Mucosa of rectum (tissue), 2 donors: ENCODE results near the gene TMOD2.

Source experiments
- H3K27ac ChIP-seq, 2 donors: one replicate each; pipeline ENCODE4 v1.7.0; 2013; ENCODE audit warnings: inconsistent platforms in 2 of 2, low read depth in 2 of 2, low read length in 2 of 2
- H3K27me3 ChIP-seq, 2 donors: one replicate each; pipeline ENCODE4 v1.7.0; 2013; ENCODE audit warnings: low read length in 2 of 2; ENCODE audit not compliant: control insufficient read depth in 2 of 2, insufficient read depth in 2 of 2
- H3K36me3 ChIP-seq, 2 donors: one replicate each; pipeline ENCODE4 v1.7.0; 2013; ENCODE audit warnings: low read length in 2 of 2; ENCODE audit not compliant: control insufficient read depth in 2 of 2, insufficient read depth in 2 of 2
- H3K4me1 ChIP-seq, 2 donors: one replicate each; pipeline ENCODE4 v1.7.0; 2013; ENCODE audit warnings: low read length in 2 of 2, mild to moderate bottlenecking in 1 of 2; ENCODE audit not compliant: control insufficient read depth in 2 of 2, insufficient read depth in 2 of 2
- H3K4me3 ChIP-seq, 2 donors: one replicate each; pipeline ENCODE4 v1.7.0; 2013; ENCODE audit warnings: low read length in 2 of 2
- H3K9ac ChIP-seq, 2 donors: one replicate each; pipeline ENCODE4 v1.7.0; 2013; ENCODE audit warnings: low read length in 2 of 2, low read depth in 1 of 2, mild to moderate bottlenecking in 1 of 2
- H3K9me3 ChIP-seq, 2 donors: one replicate each; pipeline ENCODE4 v1.7.0; 2013; ENCODE audit warnings: low read length in 2 of 2; ENCODE audit not compliant: control insufficient read depth in 2 of 2
- donor health status: healthy.
- donor health status: Normal muscosa, but diverticular disease.

TMOD2 gene

DNA sequence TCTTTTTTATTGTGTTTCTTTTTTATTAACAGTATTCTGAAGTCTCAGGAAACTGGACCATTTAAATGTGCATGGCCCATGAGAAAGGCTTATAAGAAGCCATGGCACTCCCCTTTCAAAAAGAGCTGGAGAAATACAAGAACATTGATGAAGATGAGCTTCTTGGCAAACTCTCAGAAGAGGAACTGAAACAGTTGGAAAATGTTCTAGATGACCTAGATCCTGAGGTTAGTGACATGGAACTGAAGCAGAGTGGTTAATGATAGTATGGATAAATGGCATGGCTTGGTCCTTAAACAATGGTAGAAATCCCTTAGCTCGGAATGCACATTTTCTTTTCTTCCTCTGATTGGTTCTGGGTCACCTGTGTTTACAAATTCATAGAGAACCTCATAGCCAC is 14.9 kb downstream of the TMOD2 start:
- no peaks in the 10 kb centered on the region for H3K4me1 ChIP-seq
- no peaks in the 10 kb centered on the region for H3K9me3 ChIP-seq
- H3K9ac ChIP-seq, result no peak overlapping the region
- H3K4me3 ChIP-seq, result no peak overlapping the region
- no peaks in the 10 kb centered on the region for H3K27me3 ChIP-seq
- H3K36me3 ChIP-seq, result no peaks in the 10 kb centered on the region
- H3K27ac ChIP-seq, result no peak overlapping the region

GRCh38 chr15:51768018-51768417 is 16.6 kb downstream of the TMOD2 start:
- Histone ChIP-seq H3K4me1 (no peaks in the 10 kb centered on the region), H3K4me3 (no peak overlapping the region), H3K9ac (no peak overlapping the region), H3K27ac (no peak overlapping the region), H3K36me3 (peaks cover 0 to 2% of the 10 kb centered on the region in 2 donors), H3K9me3 (no peaks in the 10 kb centered on the region), H3K27me3 (no peaks in the 10 kb centered on the region)

- H3K4me3 ChIP-seq, result no peak overlapping the region
- peaks cover 0 to under 1% of the 10 kb centered on the region in 2 donors for H3K4me1 ChIP-seq
- H3K9ac ChIP-seq, result no peak overlapping the region
- peaks cover 0 to 14% of the 10 kb centered on the region in 2 donors for H3K36me3 ChIP-seq
- H3K27ac ChIP-seq, result no peak overlapping the region
- H3K9me3 ChIP-seq, result no peaks in the 10 kb centered on the region
- H3K27me3 ChIP-seq, result no peaks in the 10 kb centered on the region
Observed at GRCh38 chr15:51770902-51771301, 19.5 kb downstream of the TMOD2 start.

DNA sequence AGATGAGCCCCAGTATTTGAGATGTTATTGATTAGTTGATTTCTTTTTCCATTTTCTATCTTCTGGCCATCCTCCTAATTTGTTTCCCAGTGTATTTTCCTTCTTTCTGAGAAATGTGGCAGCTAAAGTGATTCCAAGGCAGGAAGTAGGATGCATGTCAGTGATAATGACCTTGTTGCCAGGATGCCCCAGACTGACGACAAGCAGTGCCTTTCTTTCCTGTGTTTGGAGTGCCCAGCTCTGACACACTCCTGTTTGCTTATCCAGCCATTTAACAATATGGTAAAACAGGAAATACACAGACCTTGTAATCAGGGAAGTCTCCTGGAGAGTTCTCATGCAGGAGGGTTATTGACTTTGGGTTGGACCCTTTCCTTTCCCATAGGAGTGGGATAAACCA is 20.4 kb downstream of the TMOD2 start:
- Histone ChIP-seq H3K27ac (no peak overlapping the region), H3K4me3 (no peak overlapping the region), H3K9me3 (no peaks in the 10 kb centered on the region), H3K27me3 (no peaks in the 10 kb centered on the region), H3K4me1 (peaks cover 0 to 2% of the 10 kb centered on the region in 2 donors), H3K36me3 (peaks cover 0 to 14% of the 10 kb centered on the region in 2 donors), H3K9ac (no peak overlapping the region)

- H3K9me3 ChIP-seq, result no peaks in the 10 kb centered on the region
- peaks cover 0 to 2% of the 10 kb centered on the region in 2 donors for H3K4me1 ChIP-seq
- H3K9ac ChIP-seq, result no peak overlapping the region
- no peak overlapping the region for H3K27ac ChIP-seq
- no peak overlapping the region for H3K4me3 ChIP-seq
- peaks cover 0 to 14% of the 10 kb centered on the region in 2 donors for H3K36me3 ChIP-seq
- no peaks in the 10 kb centered on the region for H3K27me3 ChIP-seq
Observed at GRCh38 chr15:51774916-51775315, 23.5 kb downstream of the TMOD2 start.

DNA sequence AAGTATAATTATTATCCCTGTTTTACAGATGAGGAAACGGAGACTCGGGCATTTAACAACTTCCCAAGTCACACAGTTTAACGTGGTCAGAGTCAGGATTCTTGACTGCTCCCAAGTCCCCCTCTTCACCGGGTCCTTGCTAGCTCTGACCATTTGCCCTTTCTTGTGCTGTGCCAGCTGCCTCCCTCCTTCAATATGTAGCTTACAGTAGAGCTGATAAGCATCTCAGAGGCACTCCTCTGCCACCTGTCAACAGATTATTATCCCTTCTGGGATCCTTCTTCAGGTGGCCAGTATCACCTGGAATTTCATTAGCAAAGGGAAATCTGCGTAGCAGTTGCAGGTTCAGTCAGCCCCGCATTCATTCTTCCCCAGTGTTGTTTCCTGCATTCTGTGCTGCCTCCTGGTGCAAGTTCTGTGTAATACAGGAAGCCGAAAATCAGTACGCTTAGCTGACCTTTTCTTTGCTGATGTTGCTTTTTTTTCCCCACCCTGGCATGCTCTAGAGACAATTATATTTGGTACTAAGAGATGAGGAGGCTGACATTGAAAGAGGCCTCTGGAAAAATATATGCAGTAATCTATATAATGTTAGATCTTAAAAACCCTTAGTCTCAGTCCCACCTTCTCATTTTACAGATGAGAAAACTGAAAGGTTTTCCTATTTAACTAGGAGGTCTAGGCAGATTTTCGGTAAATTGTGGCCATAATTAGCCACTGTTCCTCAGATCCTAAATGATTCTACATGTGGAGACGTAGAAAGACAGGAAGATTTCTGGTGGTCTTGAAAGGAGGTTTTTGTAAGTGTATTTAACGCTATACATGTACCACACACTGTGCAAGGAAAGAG is 24.8 kb downstream of the TMOD2 start:
- no peak overlapping the region for H3K4me3 ChIP-seq
- peaks cover 0 to 2% of the 10 kb centered on the region in 2 donors for H3K4me1 ChIP-seq
- peaks cover 0 to 14% of the 10 kb centered on the region in 2 donors for H3K36me3 ChIP-seq
- no peak overlapping the region for H3K27ac ChIP-seq
- no peaks in the 10 kb centered on the region for H3K27me3 ChIP-seq
- H3K9ac ChIP-seq, result no peak overlapping the region
- no peaks in the 10 kb centered on the region for H3K9me3 ChIP-seq

DNA sequence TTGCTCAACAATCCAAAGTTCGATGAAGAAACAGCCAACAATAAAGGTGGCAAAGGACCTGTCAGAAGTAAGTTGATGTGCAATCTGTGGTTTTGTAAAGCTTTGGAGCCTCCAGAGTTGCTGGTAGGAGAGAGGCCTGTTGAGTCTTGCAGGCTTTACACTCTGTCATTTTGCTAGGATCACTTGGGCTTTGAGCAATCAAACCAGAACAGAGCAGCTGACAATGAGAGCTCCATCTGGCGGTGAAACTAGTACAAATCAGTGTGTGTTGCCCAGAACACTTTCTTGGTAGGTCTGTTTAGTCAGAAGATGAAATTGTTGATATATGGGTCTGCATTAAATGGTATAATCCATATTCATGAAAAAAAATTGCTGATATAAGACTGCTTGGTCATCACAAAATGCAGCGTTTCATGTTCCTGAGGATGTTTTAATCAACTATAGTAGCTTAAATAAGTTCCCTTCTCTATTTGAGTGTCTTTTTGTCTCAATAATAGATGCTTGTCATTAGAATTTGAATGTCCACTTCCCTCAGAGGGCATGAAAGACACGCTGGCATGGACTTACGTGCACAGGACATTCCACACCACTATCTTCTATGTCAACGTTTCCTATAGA is 25.7 kb downstream of the TMOD2 start:
- no peaks in the 10 kb centered on the region for H3K9me3 ChIP-seq
- H3K4me3 ChIP-seq, result no peak overlapping the region
- no peak overlapping the region for H3K27ac ChIP-seq
- peaks cover 0 to 14% of the 10 kb centered on the region in 2 donors for H3K36me3 ChIP-seq
- H3K27me3 ChIP-seq, result no peaks in the 10 kb centered on the region
- H3K9ac ChIP-seq, result no peak overlapping the region
- H3K4me1 ChIP-seq, result peaks cover 0 to 2% of the 10 kb centered on the region in 2 donors

DNA sequence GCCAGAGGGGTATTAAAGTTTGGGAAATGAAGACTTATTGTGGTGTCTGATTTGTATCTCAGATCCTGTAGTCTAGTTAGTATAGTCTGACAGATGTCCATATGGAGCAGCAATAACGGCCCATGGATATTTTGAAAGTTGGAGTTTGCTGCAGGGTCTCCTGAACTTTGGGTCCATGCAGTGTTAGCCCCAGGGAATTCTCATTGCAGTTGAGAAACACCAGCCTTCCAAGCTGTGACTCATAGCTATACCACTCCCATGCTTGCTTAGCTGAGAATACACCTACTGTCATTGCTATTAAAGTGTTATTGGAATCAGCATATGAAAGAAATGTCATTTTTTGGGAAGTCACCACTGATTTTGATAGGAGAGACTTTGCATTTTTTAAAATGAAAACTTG is 29.2 kb downstream of the TMOD2 start:
- Histone ChIP-seq H3K36me3 (peaks cover 0 to 6% of the 10 kb centered on the region in 2 donors), H3K9me3 (no peaks in the 10 kb centered on the region), H3K27ac (no peak overlapping the region), H3K9ac (no peak overlapping the region), H3K4me3 (no peak overlapping the region), H3K4me1 (peaks cover 0 to 2% of the 10 kb centered on the region in 2 donors), H3K27me3 (no peaks in the 10 kb centered on the region)

GRCh38 chr15:51781506-51781905 is 30.1 kb downstream of the TMOD2 start:
- H3K9ac ChIP-seq, result no peak overlapping the region
- H3K27me3 ChIP-seq, result no peaks in the 10 kb centered on the region
- no peak overlapping the region for H3K27ac ChIP-seq
- H3K9me3 ChIP-seq, result no peaks in the 10 kb centered on the region
- H3K36me3 ChIP-seq, result peaks cover 3 to 6% of the 10 kb centered on the region in 2 donors
- no peaks in the 10 kb centered on the region for H3K4me1 ChIP-seq
- no peak overlapping the region for H3K4me3 ChIP-seq

DNA sequence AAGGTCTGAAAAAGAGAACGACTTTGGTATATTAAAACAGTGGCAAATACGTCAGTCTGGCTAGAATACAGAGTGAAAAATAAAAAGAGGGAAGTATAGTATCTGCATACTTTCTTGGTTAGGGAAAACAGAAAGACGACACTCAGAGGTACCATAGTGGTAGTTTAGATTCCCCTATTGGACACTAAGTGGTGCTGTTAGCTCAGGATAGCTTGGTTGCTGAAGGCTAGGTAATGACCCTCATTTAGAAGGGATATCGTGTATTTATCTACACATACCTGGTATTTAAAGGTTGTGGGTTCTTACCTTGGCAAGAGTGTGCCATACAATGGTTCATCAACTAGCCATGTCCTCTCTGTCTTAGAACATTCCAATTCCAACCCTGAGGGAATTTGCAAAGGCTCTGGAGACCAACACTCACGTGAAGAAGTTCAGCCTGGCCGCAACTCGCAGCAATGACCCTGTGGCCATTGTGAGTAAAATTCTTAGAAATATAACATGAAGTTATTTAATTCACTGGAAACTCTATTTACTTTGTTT is 31.0 kb downstream of the TMOD2 start:
- Histone ChIP-seq H3K9ac (no peak overlapping the region), H3K27me3 (no peaks in the 10 kb centered on the region), H3K9me3 (no peaks in the 10 kb centered on the region), H3K4me1 (no peaks in the 10 kb centered on the region), H3K4me3 (no peak overlapping the region), H3K36me3 (peaks cover 3 to 6% of the 10 kb centered on the region in 2 donors), H3K27ac (no peak overlapping the region)
